ENCODE data around the gene C2orf92. TPM values are rescaled to one million over a fixed set of nuclear protein-coding genes. Genes with fewer than 3 reads are reported as not detected.
"Not testable (repeated sequence)": the region's sequence is repeated elsewhere in the genome, so short reads cannot be mapped to it uniquely, and the experiment has no call there.

The C2orf92 gene
- total RNA-seq, 2 donors from 2014 or later = 5.1 to 7.1 TPM

DNA sequence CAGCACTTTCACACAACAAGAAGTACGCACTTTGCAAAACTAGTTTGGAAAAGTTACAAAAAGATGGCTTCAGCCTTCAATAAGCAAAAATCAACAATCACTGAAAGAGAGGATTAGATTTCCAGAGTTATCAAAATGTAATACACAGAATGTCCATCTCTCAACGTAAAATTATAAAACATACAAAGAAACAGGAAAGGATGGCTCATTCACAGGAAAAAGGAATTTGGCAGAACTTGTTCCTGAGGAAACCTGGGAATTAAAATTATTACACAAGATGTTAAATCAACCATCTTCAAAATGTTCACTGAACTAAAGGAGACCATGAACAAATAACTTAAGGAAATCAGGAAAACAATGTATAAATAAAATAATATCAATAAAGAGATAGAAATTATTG lies 8.0 kb downstream of the C2orf92 start:
- DNase-seq (ENCODE audit: low spot score) = no peak
- intact Hi-C loops (cut with DNase I) = no loop called here

DNA sequence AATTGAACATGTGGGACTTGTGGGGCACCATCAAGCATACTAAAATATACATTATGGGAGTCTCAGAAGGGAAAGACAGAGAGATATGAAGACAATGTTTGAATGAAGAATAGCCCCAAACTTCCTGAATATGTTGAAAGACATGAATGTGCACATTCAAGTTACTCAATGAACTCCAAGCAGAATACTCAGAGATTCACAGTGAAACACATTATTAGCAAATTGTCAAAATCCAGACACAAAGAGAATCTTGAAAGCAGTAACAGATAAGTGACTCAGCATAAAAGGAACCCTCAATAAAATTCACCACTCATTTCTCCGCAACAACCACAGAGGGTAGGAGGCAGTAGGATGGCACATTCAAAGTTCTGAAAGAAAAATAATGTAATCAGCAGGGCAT lies 8.8 kb downstream of the C2orf92 start:
- intact Hi-C loops (cut with DNase I) = no loop called here
- no peak for DNase-seq (ENCODE audit: low spot score)

- DNase-seq (ENCODE audit: low spot score); intact Hi-C loops (cut with DNase I): not testable (repeated sequence)
Measured at GRCh38 chr2:97687235-97687634, 17.7 kb downstream of the C2orf92 start.

GRCh38 chr2:97688062-97688827 lies 18.7 kb downstream of the C2orf92 start:
- no peak for DNase-seq (ENCODE audit: low spot score)
- intact Hi-C loops (cut with DNase I) = no loop called here

GRCh38 chr2:97691166-97691565 lies 21.7 kb downstream of the C2orf92 start:
- DNase-seq (ENCODE audit: low spot score) = no peak
- intact Hi-C loops (cut with DNase I) = no loop called here

DNA sequence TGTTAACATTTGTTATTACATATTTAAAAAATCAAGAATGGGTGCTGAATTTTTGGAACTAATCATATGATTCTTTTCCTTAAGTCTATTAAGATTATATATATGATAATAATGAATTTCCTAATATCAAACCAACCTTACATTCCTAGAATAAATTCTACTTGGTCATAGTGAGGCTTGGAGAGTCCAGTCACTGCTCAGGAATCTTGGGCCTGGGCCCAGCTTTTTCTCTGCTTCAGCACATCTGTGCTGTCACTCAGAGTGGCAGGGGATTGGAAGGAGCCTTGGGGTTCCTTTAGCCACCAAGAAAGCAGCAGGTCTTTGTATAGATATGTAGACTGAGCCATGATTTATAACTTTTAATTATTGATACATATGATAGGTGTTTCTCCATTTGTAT lies 24.0 kb downstream of the C2orf92 start:
- intact Hi-C loops (cut with DNase I) = no loop called here
- no peak for DNase-seq (ENCODE audit: low spot score)

- no peak for DNase-seq (ENCODE audit: low spot score)
- intact Hi-C loops (cut with DNase I) = loop anchor here in 1 of 2 donors (5.0 kb wide), 1 partner anchor 103 kb away; no protein-coding TSS in a partner anchor
Measured at GRCh38 chr2:97695744-97696143, 26.2 kb downstream of the C2orf92 start.

DNA sequence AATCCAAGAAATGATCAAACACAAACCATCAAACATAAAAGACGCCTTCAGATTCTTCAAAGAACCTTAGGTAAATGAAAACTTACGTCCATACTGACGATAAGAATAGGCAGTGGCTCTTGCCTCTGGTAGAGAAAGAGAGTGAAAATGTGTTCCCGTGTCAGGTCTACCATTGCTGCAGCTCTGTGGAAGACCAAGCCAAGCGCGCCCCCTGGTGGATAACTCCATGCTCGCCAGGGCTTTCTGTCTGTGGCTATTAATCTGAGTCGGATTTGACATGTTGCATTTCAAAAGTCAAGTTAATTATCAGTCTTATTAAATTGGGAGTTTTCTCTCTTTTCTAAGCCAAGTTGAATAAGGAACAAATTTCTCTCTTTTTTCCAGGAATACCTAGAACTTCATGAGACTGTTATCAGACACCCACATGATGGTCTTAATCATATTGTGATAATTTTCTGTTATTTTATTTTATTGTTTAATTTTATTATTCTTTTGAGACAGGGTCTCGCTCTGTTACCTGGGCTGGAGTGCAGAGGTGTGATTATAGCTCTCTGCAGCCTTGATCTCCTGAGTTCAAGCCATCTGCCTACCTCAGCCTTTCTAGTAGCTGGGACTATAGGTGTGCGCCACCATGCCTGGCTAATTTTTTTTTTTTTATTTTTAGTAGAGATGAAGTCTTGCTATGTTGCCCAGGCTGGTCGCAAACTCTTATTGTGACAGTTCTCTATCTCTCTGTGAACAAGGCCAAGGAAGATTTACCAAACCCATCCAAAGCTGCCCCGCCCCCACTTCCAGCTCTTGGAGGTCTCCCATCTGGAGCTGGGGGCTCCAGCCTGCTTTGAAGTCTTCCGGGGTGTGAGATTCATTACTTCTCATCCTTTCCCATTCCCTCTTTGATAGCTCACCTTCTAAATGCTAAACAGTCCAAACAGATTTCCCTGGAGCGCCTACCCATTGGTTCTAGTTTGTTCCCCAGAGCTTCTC lies 28.0 kb downstream of the C2orf92 start:
- intact Hi-C loops (cut with DNase I) = loop anchor here in 1 of 2 donors (5.0 kb wide), 1 partner anchor 105 kb away; no protein-coding TSS in a partner anchor
- peak; percentile 97 for DNase-seq (ENCODE audit: low spot score)

GRCh38 chr2:97698530-97698929 lies 29.0 kb downstream of the C2orf92 start:
- DNase-seq (ENCODE audit: low spot score) = no peak
- intact Hi-C loops (cut with DNase I) = loop anchor here in 1 of 2 donors (5.0 kb wide), 1 partner anchor 106 kb away; no protein-coding TSS in a partner anchor

DNA sequence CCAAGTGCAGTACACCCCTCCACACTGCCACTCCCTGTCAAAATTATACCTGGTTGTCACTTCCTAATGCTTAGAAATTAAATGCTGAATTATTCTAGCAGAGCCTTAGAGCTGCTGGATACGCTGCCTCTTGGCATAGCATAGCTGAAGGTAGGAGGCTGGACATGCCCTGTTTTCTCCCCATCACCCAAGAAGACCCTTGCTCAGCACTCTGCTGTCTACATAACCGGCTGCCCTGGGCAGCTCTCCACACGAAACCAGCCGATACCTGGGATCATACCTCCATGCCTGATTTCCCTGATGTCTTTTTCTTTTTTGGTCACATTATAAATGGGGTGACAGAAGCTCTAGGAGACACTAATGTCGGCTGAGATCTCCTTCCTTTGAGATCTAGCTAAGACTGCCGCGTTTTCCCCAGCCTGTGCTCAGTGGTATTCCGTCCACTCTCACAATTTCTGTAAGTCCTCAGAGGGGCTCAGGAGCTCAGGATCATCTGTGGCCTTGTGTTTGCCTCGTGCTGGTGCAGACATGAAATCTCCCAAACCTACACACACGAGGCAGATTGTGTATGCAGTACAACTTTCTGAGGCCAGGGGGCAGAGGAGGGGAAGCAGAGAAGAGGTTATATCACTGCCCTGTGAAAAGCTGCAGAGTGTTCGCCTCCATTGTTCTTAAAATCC lies 30.4 kb downstream of the C2orf92 start:
- DNase-seq (ENCODE audit: low spot score) = no peak
- intact Hi-C loops (cut with DNase I) = loop anchor here in 1 of 2 donors (5.0 to 10.0 kb wide), 2 partner anchors 108 to 685 kb away; no protein-coding TSS in a partner anchor

DNA sequence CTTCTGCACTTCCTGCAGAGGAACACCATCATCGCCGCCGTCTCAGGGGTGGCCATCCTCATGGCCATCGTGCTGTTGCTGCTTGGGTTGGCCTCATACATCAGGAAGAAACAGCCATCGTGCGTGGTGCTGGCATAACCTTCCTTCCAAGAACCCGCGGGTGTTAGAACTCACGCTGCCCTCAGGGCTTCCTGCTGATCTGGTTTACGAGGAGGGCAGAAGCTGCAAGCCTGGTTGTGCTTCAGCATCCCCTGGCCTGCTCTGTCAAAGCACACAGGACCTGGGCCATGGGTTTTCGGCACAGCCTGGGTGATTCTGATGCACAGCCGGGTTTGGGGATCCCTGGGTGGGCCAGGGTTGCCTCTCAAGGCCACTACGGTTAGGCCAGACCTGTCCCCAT lies 31.7 kb downstream of the C2orf92 start:
- intact Hi-C loops (cut with DNase I) = loop anchor here in 1 of 2 donors (10.0 kb wide), 1 partner anchor 684 kb away; no protein-coding TSS in a partner anchor
- DNase-seq (ENCODE audit: low spot score) = no peak

DNA sequence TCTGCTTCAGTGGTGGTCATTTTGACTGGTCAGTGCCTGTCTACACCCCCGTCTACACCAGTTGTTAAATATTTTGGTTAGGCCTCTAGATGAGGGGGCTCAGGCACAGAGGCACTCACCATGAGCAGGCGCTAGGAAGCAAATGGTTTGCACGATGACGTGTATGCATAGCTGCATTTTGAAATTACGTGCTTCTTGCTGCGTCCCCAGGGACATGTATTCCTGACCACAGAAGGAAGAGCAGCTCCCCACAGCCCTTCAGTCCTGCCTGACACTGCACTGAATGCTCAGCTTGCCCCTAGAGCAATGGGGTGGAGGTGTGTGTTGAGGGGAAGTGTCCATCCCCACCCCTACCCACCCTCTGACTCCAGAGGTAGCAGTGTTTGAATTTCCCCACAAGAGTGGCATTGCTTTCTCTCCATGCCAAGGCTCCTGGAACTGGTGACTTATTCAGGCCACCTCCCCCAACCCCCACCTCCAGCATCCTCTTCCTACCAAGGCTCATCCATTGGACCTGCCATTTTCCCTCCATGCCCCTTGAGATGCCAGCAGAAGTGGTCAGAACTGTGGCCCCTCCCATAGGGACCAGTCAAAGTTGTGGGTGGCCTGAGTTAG lies 32.4 kb downstream of the C2orf92 start:
- DNase-seq (ENCODE audit: low spot score) = no peak
- intact Hi-C loops (cut with DNase I) = loop anchor here in 1 of 2 donors (10.0 kb wide), 1 partner anchor 683 kb away; no protein-coding TSS in a partner anchor

DNA sequence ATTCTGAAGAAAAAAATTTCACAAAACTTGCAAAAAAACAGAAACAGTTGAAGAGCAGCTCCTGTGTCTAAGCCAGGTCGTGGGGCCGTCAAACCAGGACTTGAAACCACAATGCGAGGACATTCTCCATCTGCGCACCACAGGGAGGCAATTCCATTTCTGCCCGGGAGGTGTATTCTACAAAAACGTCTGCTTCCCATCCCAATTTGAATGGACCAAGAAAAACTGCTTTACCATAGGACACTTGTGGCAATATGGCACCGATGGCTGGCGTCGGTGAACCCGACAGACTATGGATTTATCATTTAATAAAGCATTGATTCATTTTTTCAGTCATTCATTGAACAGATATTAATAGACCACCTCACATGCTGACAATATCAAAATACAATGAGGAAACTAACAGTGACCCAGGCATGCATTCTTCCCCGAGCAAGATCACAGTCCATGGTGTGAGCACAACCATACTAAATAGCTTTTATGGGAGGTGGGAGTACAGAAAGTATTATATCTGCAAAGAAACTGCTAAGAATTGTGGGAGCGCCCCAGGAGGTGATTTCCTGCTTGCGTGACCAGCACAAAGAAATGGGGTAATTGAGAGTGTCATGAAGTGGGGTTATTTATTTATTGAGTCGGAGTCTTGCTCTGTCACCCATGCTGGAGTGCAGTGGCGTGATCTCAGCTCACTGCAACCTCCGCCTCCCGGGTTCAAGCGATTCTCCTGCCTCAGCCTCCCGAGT lies 33.4 kb downstream of the C2orf92 start:
- intact Hi-C loops (cut with DNase I) = loop anchor here in 1 of 2 donors (10.0 kb wide), 1 partner anchor 682 kb away; no protein-coding TSS in a partner anchor
- no peak for DNase-seq (ENCODE audit: low spot score)

GRCh38 chr2:97703741-97704140 lies 34.2 kb downstream of the C2orf92 start:
- intact Hi-C loops (cut with DNase I) = loop anchor here in 1 of 2 donors (10.0 kb wide), 1 partner anchor 681 kb away; no protein-coding TSS in a partner anchor

GRCh38 chr2:97704989-97705388 lies 35.5 kb downstream of the C2orf92 start:
- intact Hi-C loops (cut with DNase I) = loop anchor here (5.0 to 10.0 kb wide), 2 partner anchors 680 to 1782 kb away; no protein-coding TSS in a partner anchor
- no peak for DNase-seq (ENCODE audit: low spot score)

More at GRCh38 chr2:97703741-97704140, 34.2 kb downstream of the C2orf92 start:
- no peak for DNase-seq (ENCODE audit: low spot score)

- peak; percentile 74 for DNase-seq (ENCODE audit: low spot score)
- intact Hi-C loops (cut with DNase I) = loop anchor here (5.0 to 10.0 kb wide), 2 partner anchors 679 to 1781 kb away; no protein-coding TSS in a partner anchor
Measured at GRCh38 chr2:97706112-97706511, 36.6 kb downstream of the C2orf92 start.

GRCh38 chr2:97706708-97707345 lies 37.3 kb downstream of the C2orf92 start:
- intact Hi-C loops (cut with DNase I) = loop anchor here (5.0 to 10.0 kb wide), 2 partner anchors 678 to 1780 kb away; no protein-coding TSS in a partner anchor

More at GRCh38 chr2:97706708-97707345, 37.3 kb downstream of the C2orf92 start:
- peak; percentile 28 for DNase-seq (ENCODE audit: low spot score)

Measured in posterior vena cava (tissue), 2 donors.